Measurements from ENCODE around the gene MDM4.
"Not testable (repeated sequence)": the region's sequence is repeated elsewhere in the genome, so short reads cannot be mapped to it uniquely, and the experiment has no call there.

MDM4 gene

DNA sequence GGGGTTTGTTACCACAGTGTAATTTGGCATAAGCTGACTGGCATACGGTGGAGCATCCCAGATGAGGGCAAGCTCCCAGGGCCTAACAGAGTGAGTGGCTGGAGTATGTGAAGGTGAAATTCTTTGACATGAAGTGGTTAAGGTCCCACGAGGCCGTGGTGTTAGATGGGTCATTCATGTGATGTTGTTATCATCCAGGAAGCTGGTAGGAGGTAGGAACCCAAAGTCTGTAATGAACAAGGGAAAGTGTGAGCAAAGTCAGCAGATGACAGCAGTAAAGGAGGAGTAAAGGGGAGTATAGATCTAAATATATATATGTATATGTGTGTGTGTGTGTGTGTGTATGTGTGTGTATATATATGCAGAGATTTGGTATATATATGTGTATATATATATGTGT, 47.6 kb downstream of the MDM4 start:
- DNase-seq: no peak

DNA sequence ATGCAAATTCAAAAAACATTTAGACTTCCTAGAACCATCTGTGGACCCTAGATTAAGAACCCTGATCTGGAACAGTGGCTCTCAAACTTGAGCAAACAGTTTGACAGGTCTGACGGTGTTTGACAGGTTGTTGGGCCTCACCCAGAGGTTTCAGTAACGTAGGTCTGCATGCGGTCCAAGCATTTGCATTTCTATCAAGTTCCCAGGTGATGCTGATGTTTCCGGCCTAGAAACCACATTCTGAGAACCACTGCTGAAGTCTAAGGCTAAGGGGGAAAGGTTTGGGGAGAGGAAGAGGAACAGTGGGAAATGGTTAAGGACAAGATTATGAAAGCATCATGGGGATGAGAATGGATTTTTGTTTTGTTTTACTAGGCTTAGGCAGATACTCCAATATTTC, 48.6 kb downstream of the MDM4 start:
- no peak for DNase-seq

- peak; percentile 73 for DNase-seq
These were observed 49.7 kb downstream of the MDM4 start for GRCh38 chr1:204565617-204566582.

- no peak for DNase-seq
These were observed 50.4 kb downstream of the MDM4 start for GRCh38 chr1:204566583-204566955.

GRCh38 chr1:204567071-204567470, 50.9 kb downstream of the MDM4 start:
- DNase-seq: no peak

DNA sequence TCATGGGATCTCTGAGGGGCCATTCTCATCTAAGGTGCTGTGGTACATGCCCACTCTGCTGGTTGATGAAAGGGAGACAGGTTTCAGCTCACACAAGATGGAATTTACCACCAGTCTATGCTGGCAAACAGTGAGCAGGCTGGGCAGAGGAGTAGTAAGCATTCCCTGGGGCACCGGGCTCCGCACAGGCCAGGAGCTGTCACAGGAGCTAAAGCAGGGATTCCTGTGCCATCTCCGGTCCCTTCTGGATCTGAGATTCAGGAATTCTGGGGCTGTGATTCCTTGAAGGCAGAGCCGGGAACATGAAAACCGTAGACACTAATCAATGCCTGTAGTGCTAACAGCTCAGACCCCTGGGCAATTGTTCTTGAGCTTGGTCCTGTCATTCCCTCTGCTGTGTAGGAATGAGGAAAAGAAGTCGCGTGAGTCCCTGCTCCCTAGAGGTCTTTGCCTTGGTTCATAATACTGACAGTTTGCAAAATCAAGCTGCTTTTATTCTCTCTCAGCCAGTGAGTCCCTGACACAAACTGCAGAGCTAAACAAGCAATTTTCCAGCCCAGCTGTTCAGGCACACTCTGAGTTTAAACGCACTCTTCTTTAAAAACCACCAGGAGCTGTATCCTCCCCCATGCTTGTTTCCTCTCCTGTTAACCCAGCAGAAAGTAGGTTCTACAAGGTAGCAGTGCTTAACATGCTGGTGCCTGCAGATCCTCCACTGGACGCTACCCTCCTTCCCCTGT, 52.5 kb downstream of the MDM4 start:
- no peak for DNase-seq

GRCh38 chr1:204569478-204569877, 53.3 kb downstream of the MDM4 start:
- DNase-seq: no peak

GRCh38 chr1:204570021-204570420, 53.8 kb downstream of the MDM4 start:
- not testable (repeated sequence) for DNase-seq

GRCh38 chr1:204571128-204571527, 54.9 kb downstream of the MDM4 start:
- no peak for DNase-seq

GRCh38 chr1:204571631-204572030, 55.4 kb downstream of the MDM4 start:
- DNase-seq: no peak

DNA sequence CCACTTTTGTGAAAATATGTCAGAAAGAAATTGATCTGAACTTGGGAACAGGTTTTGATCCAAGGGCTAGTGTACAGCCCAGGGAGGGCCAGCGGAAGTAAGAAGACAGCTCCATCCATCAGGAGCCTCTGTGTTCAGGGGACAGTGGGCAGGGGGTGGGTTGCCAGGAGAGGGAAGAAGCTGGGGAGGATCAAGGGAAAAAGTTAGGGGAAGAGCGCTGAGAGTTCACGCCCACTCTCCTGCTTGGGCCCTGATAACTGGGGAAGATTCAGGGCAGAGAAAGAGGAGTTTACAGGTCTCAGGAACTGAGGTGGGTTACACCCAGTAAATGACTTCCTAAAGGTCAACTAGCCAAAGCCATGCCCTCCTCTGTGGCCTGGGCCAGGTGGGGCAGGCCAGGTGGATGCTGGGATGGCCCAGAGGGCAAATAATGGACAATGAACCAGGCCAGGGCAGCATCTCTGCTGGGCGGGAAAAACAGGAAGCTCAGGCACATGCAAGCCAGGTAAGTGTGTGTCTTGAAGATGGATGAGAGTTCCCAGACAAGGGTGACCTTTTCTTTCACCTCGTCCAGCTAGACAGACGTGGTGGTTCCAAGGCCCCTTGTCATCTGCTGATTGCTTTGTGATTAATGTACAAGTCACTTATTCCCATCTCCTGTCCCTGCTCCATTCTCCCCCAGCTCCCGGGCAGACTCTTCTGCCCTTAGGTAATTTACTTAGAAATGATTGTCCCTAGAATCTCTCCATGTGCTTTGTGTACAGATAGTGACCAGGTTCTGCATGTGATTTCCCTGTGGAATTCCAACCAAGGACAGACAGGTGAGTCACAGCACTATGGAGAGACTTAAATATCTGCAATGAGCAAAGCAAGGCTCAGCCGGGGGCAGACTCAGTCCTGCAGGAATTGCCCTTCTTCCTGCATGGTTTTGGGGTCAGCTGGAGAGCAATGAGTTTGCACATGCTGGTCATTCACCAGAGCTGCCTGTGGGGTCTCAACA, 57.0 kb downstream of the MDM4 start:
- DNase-seq: peak; percentile 24

DNA sequence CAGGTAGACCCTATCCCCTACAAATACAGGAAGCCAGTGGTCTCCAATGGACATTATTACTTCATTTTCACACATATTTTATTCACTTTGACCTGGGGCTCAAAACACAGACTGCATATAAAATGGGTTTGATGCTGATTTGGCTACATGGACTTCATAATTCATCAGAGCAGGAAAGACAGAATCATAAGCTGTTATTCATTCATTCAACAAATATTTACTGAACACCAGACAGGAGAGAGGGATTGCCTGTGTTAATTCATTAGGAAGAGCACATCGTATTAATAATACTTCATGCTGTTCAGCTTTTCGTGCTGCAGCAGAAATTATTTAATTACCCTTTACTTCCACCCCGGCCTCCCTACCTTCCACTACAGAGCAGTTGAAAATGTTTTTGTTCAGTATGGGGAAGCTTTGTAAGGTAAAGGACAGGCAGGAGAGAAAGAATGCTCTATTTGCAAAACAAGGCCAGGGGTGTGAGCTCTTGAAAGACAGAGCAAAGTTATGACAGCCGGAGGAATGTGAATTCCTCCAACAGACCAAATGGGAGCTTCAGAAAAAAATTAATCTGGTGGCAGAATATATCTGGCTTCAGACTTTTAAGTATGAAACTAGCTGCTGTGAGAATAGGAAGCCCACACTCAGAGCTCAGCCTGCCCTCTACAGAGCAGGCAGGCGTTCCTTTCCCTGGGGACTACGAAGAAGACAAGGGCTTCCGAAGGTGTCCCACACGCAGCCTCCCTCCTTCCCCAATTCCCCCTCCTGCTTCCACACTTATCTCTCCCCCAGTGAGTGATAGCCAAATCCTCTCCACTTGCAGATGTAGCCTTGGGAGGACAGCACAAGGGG, 58.0 kb downstream of the MDM4 start:
- peak; percentile 10 for DNase-seq

DNA sequence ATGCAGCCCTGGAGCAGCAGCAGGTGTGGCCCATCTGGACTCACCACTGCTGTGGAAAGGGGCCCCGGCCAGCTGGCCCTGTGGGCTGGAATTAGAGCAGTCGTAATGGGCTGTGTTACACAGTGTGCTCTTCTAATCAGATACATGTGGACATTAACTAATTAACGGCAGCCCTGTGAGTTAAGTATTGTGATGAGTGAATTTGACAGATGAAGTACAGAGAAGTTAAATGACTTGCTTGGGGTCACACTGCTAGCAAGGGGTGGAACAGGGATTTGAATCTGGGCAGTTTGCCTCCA, 58.6 kb downstream of the MDM4 start:
- no peak for DNase-seq

GRCh38 chr1:204575221-204576190, 59.3 kb downstream of the MDM4 start:
- no peak for DNase-seq

DNA sequence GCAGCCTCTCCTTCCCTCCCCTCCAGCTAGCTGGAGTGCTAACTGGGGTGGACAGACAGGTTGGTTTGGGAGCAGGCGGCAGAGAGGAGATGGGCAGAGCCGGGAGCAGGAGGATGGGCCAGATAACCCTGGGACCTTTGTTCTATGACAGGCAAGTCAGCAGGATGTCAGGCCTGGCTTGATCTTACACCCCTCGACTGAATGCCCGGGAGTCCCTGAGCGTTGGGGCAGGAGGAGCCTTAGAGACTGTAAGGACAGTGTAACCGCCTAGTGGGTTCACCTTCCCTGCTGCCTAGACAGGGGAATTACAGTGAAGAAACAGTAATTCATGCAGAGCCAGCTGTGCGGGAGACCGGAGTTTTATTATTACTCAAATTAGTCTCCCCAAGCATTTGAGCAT, 60.2 kb downstream of the MDM4 start:
- no peak for DNase-seq

GRCh38 chr1:204577794-204578478, 61.7 kb downstream of the MDM4 start:
- no peak for DNase-seq

DNA sequence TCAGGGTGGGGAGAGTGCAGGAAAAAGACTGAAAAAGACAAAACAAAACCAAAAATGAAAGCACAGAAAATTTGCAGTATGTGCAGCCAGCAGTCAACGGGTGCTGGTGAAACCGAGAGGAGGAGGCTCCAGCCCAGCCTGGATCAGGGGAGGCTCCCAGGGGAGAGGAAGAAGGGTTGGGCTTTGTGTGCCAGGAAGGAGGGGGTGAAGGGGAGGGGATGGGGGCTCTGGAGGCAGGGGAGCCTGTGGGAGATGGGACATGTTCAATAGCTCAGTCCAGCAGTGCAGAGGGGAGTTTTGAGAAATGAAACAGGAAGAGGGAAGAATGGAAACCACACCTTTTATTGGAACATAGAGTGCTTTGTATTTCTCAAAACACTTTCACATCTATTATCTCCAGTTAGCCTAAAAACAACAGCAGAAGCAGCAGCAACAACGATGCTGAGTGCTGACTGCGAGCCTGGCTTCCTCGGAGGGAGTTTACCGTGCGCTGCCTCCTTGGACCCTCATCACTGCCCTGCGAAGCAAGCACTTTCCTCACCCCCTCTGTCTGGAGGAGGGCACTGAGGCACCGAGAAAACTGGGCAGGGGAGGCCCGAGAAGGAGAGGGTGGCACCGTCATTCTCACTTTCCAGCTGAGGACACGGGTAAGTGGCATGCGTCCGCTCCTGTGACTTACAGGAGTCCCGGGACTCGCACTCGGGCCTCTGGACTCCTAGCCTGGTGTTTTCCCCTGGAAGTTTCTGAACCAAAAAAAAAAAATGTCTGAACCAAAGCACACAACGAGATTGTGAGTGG, 62.9 kb downstream of the MDM4 start:
- no peak for DNase-seq

DNA sequence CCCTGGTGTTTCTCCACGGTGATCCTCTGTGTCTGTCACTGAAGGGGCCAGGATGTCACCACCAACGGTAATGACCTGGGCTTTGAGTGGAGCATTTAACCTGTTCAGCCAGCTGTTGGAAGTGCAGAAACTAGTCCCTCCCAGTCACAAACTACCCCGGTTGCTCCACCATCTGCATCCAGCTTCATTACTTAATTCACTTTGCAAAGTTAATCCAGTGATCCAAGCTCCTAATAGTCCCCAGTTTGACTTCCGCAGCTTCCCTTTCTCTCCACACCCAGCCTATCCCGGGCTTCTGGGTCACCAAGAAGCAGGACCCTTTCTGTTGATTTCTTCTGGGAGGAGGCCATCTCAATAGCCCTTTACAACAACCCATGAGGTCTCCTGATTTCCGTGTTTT, 63.5 kb downstream of the MDM4 start:
- DNase-seq: no peak

GRCh38 chr1:204580862-204581261, 64.7 kb downstream of the MDM4 start:
- DNase-seq: no peak

Data from fibroblast of skin of right quadriceps (primary cell).